ENCODE results near the gene PSAT1. TPM values are rescaled to one million over a fixed set of nuclear protein-coding genes. Genes with fewer than 3 reads are reported as not detected.

Gene PSAT1
- total and polyA plus RNA-seq, 2 of the 13 experiments (the other 11 are each of a cell fraction or from before 2014, with no cell fraction given): 135 to 229 TPM

DNA sequence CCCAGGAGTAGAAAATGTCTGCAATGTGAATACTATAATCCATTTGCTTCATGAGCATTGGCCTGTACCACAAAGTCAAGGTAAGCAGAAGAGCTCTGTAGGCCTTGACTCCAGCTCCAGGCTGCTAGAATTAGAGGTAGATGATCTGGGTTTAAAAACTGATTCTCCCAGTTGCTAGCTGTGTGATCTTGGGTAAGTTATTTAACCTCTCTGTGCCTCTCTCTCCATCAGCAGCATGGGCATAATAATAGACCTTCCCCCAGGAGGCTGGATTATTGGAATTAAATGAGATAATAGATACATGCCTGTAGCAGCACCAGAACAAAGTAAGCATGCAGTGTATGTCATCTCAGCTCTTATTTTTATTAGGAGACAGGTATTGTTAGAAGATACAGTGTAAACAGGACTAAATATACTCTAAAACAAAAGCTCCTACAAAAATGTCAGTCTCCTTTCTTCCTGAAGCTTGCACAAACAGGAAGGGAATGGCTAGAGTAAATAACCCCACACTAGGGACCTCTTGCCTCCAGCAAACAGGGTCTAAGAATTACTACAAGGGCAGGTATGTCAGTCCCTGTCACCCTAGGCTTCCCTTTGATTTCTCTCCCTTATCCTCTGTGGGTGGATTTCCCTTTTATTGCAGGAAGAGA lies 57.5 kb downstream of the PSAT1 start (continued):
- TF ChIP-seq TBP (CRISPR knock-in tag; IDR thresholded peaks at IDR 0.05): no peak
- TF ChIP-seq MEIS1 (CRISPR knock-in tag; IDR thresholded peaks at IDR 0.05; ENCODE audit: borderline replicate concordance): no peak
- TF ChIP-seq FOXK1 (CRISPR knock-in tag; IDR thresholded peaks at IDR 0.05; ENCODE audit: borderline replicate concordance, low read depth): no peak
- TF ChIP-seq NFIC (IDR thresholded peaks at IDR 0.05; ENCODE audit: low read length): peak; percentile 41; the same call in 1 of the 2 replicates
- no peak for TF ChIP-seq ZNF296 (CRISPR knock-in tag; conservative IDR thresholded peaks at IDR 0.05)
- no peak for TF ChIP-seq NFYB (CRISPR knock-in tag; IDR thresholded peaks at IDR 0.05)
- TF ChIP-seq ATF7-NPFF (CRISPR knock-in tag; IDR thresholded peaks at IDR 0.05; ENCODE audit: low read depth): no peak
- TF ChIP-seq TARDBP (CRISPR knock-in tag; IDR thresholded peaks at IDR 0.05): 0 out of 2 replicates have a peak, but pooled peaks have one; percentile 31
- TF ChIP-seq ZNF343 (CRISPR knock-in tag; IDR thresholded peaks at IDR 0.05): no peak
- no peak for TF ChIP-seq GABPB1 (CRISPR knock-in tag; IDR thresholded peaks at IDR 0.05)
- TF ChIP-seq ZNF225 (CRISPR knock-in tag; IDR thresholded peaks at IDR 0.05): no peak
- peak; percentile 60; the same call in 1 of the 2 replicates for TF ChIP-seq RXRB (CRISPR knock-in tag; IDR thresholded peaks at IDR 0.05; ENCODE audit: borderline replicate concordance)
- TF ChIP-seq, protein P1, sequence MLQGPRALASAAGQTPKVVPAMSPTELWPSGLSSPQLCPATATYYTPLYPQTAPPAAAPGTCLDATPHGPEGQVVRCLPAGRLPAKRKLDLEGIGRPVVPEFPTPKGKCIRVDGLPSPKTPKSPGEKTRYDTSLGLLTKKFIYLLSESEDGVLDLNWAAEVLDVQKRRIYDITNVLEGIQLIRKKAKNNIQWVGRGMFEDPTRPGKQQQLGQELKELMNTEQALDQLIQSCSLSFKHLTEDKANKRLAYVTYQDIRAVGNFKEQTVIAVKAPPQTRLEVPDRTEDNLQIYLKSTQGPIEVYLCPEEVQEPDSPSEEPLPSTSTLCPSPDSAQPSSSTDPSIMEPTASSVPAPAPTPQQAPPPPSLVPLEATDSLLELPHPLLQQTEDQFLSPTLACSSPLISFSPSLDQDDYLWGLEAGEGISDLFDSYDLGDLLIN (CRISPR knock-in tag; IDR thresholded peaks at IDR 0.05; ENCODE audit: borderline replicate concordance): no peak
- TF ChIP-seq ZNF652 (CRISPR knock-in tag; IDR thresholded peaks at IDR 0.05; ENCODE audit: borderline replicate concordance, low read depth): no peak
- no peak for TF ChIP-seq ZNF605 (CRISPR knock-in tag; IDR thresholded peaks at IDR 0.05)
- TF ChIP-seq, protein P2, sequence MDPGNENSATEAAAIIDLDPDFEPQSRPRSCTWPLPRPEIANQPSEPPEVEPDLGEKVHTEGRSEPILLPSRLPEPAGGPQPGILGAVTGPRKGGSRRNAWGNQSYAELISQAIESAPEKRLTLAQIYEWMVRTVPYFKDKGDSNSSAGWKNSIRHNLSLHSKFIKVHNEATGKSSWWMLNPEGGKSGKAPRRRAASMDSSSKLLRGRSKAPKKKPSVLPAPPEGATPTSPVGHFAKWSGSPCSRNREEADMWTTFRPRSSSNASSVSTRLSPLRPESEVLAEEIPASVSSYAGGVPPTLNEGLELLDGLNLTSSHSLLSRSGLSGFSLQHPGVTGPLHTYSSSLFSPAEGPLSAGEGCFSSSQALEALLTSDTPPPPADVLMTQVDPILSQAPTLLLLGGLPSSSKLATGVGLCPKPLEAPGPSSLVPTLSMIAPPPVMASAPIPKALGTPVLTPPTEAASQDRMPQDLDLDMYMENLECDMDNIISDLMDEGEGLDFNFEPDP (CRISPR knock-in tag; conservative IDR thresholded peaks at IDR 0.05): no peak
- no peak for TF ChIP-seq TCF7L2 (IDR thresholded peaks at IDR 0.05; ENCODE audit: low read depth, low read length)
- no peak for TF ChIP-seq ZNF205 (CRISPR knock-in tag; IDR thresholded peaks at IDR 0.05)
- no peak for TF ChIP-seq IKZF1 (IDR thresholded peaks at IDR 0.05)
- TF ChIP-seq MBD4 (IDR thresholded peaks at IDR 0.05; ENCODE audit: borderline replicate concordance, low read length): no peak
- no peak for TF ChIP-seq ATM (IDR thresholded peaks at IDR 0.05; ENCODE audit: borderline replicate concordance)
- TF ChIP-seq ZNF780A (CRISPR knock-in tag; IDR thresholded peaks at IDR 0.05): no peak
- no peak for TF ChIP-seq ZNF577 (CRISPR knock-in tag; IDR thresholded peaks at IDR 0.05; ENCODE audit: borderline replicate concordance, low read depth)
- no peak for TF ChIP-seq SNAPC2 (CRISPR knock-in tag; IDR thresholded peaks at IDR 0.05)
- no peak for TF ChIP-seq ZNF432 (CRISPR knock-in tag; IDR thresholded peaks at IDR 0.05; ENCODE audit: borderline replicate concordance)
- no peak for TF ChIP-seq AGO2 (optimal IDR thresholded peaks at IDR 0.05; ENCODE audit: low read depth, low read length)
- TF ChIP-seq, protein P3, sequence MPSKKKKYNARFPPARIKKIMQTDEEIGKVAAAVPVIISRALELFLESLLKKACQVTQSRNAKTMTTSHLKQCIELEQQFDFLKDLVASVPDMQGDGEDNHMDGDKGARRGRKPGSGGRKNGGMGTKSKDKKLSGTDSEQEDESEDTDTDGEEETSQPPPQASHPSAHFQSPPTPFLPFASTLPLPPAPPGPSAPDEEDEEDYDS (CRISPR knock-in tag; IDR thresholded peaks at IDR 0.05): no peak
- TF ChIP-seq PHF20 (CRISPR knock-in tag; IDR thresholded peaks at IDR 0.05): no peak
- TF ChIP-seq ZNF790 (CRISPR knock-in tag; IDR thresholded peaks at IDR 0.05; ENCODE audit: borderline replicate concordance): no peak

Measured in HepG2 (cell line).